C4-2B (cell line): ENCODE results near the gene LGI2.

Experiments
- ZFX ChIP-seq: fragments of 450-650 bp; IDR thresholded peaks from 2 replicates; pipeline ENCODE4 v1.6.1; 2017
- TF ChIP-seq, protein P1 (sequence below): fragments of 450-650 bp; conservative IDR thresholded peaks from 2 replicates; pipeline ENCODE4 v1.5.1; 2017; ENCODE audit warnings: mild to moderate bottlenecking

DNA sequence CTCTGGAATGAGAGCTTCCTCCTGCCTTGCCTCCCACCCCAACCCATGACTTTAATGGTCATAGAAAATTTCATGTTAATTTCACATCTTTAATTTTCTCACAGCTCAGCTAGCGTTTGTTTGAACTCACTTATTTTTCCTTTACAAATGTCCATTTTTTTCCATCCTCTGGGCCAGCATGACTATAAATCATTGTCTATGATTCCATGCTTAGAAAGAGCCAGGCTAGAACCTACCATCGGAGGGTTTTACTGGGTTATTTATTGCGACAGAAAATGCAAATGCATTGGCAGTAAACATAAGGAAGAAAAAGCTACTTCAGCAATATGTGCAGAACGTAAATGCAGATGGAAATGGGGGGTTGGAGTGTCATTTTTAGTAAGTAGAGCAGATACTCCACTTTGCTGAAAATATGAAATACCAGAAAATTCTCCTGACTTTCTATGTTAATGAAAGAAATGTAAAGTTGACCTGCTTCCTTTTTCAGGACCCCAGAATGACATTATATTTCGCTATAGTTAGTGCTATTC is 37.1 kb downstream of the LGI2 start:
- TF ChIP-seq, protein P1, sequence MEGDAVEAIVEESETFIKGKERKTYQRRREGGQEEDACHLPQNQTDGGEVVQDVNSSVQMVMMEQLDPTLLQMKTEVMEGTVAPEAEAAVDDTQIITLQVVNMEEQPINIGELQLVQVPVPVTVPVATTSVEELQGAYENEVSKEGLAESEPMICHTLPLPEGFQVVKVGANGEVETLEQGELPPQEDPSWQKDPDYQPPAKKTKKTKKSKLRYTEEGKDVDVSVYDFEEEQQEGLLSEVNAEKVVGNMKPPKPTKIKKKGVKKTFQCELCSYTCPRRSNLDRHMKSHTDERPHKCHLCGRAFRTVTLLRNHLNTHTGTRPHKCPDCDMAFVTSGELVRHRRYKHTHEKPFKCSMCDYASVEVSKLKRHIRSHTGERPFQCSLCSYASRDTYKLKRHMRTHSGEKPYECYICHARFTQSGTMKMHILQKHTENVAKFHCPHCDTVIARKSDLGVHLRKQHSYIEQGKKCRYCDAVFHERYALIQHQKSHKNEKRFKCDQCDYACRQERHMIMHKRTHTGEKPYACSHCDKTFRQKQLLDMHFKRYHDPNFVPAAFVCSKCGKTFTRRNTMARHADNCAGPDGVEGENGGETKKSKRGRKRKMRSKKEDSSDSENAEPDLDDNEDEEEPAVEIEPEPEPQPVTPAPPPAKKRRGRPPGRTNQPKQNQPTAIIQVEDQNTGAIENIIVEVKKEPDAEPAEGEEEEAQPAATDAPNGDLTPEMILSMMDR, result no peak
- TF ChIP-seq ZFX, result no peak
